IMR-90 (cell line): Measurements from ENCODE around the gene MAPK10. TPM values are rescaled to one million over a fixed set of nuclear protein-coding genes. Genes with fewer than 3 reads are reported as not detected.

Experiments used
- ATAC-seq: fragments of 200-7000 bp; cut with Tn5 transposase; 2 replicates; pipeline ENCODE4 v1.9.1; 2020; ENCODE audit warnings: low read depth, mild to moderate bottlenecking, moderate library complexity
- BruUV-seq: library from RNA; stranded (reverse); fragments of 400-500 nt; replicated peaks from 2 replicates; lab custom pipeline; 2021; lab: Mats Ljungman, UMichigan
- CTCF ChIA-PET: fragments of 300-600 bp; formaldehyde crosslinking; extraction: SDS; loops from one replicate; lab custom pipeline; 2021; ENCODE audit warnings: antibody characterized with exemption; lab: Yijun Ruan, JAX
- POLR2A ChIA-PET: fragments of 300-600 bp; sonication (Branson Sonifier 250); formaldehyde crosslinking; loops from one replicate; lab custom pipeline; 2022; ENCODE audit warnings: antibody characterized with exemption; ENCODE audit not compliant: unreplicated experiment; lab: Charles Lee
- DNase-seq: peaks from one replicate; pipeline ENCODE4 v3.0.0; 2013
- H2AFZ ChIP-seq: replicated peaks from 2 replicates; pipeline ENCODE3; 2013; ENCODE audit warnings: low read length, mild to moderate bottlenecking; ENCODE audit not compliant: poor library complexity
- H2AK5ac ChIP-seq: 2 replicates; pipeline ENCODE4 v1.6.1; 2013; ENCODE audit warnings: low read depth, low read length, inconsistent platforms
- H2AK9ac ChIP-seq: replicated peaks from 2 replicates; pipeline ENCODE3; 2013; ENCODE audit warnings: mild to moderate bottlenecking, low read depth, low read length, moderate library complexity; ENCODE audit not compliant: poor library complexity
- H2BK120ac ChIP-seq: 2 replicates; pipeline ENCODE4 v1.6.1; 2013; ENCODE audit warnings: low read depth, low read length, inconsistent platforms
- H2BK15ac ChIP-seq: 3 replicates; pipeline ENCODE4 v1.6.1; 2013; ENCODE audit warnings: low read depth, low read length, inconsistent platforms
- H2BK20ac ChIP-seq: 2 replicates; pipeline ENCODE4 v1.6.1; 2013; ENCODE audit warnings: low read depth, mild to moderate bottlenecking, inconsistent platforms, low read length, moderate library complexity
- H2BK5ac ChIP-seq: 2 replicates; pipeline ENCODE4 v1.6.1; 2013; ENCODE audit warnings: mild to moderate bottlenecking, low read depth, low read length, inconsistent platforms; ENCODE audit not compliant: poor library complexity, severe bottlenecking
- H3K14ac ChIP-seq: replicated peaks from 2 replicates; pipeline ENCODE4 v1.6.1; 2013; ENCODE audit warnings: low read depth, low read length, inconsistent platforms
- H3K18ac ChIP-seq: 2 replicates; pipeline ENCODE4 v1.6.1; 2013; ENCODE audit warnings: low read depth, low read length, control low read depth
- H3K23ac ChIP-seq: 2 replicates; pipeline ENCODE4 v1.6.1; 2013; ENCODE audit warnings: low read depth, low read length, inconsistent platforms
- H3K27ac ChIP-seq: 2 replicates; pipeline ENCODE4 v1.5.1; 2013; ENCODE audit warnings: mild to moderate bottlenecking, control low read depth, low read length; ENCODE audit not compliant: insufficient read depth
- H3K27me3 ChIP-seq: 2 replicates; pipeline ENCODE4 v1.6.1; 2013; ENCODE audit warnings: low read length; ENCODE audit not compliant: control insufficient read depth, insufficient read depth
- H3K36me3 ChIP-seq: 2 replicates; pipeline ENCODE4 v1.6.1; 2013; ENCODE audit warnings: low read length, mixed read lengths; ENCODE audit not compliant: control insufficient read depth, insufficient read depth
- H3K4ac ChIP-seq: 2 replicates; pipeline ENCODE4 v1.6.1; 2013; ENCODE audit warnings: low read depth, low read length, inconsistent platforms
- H3K4me1 ChIP-seq: 2 replicates; pipeline ENCODE4 v1.6.1; 2013; ENCODE audit warnings: low read length, mixed read lengths; ENCODE audit not compliant: control insufficient read depth, insufficient read depth
- H3K4me2 ChIP-seq: 2 replicates; pipeline ENCODE4 v1.6.1; 2013; ENCODE audit warnings: low read depth, mild to moderate bottlenecking, control low read depth, low read length, moderate library complexity
- H3K4me3 ChIP-seq: 2 replicates; pipeline ENCODE4 v1.5.1; 2013; ENCODE audit warnings: low read depth, mild to moderate bottlenecking, control low read depth, low read length, moderate library complexity; ENCODE audit not compliant: insufficient read depth
- H3K56ac ChIP-seq: 2 replicates; pipeline ENCODE4 v1.6.1; 2013; ENCODE audit warnings: low read length, inconsistent platforms; ENCODE audit not compliant: insufficient read depth; ENCODE audit errors: extremely low read depth
- H3K79me1 ChIP-seq, 2 experiments: 2 replicates each; pipeline ENCODE4 v1.6.1; 2013; ENCODE audit warnings: low read length in 2 of 2, inconsistent platforms in 1 of 2, low read depth in 1 of 2
- H3K9ac ChIP-seq: 2 replicates; pipeline ENCODE4 v1.6.1; 2013; ENCODE audit warnings: low read depth, low read length, control low read depth
- H3K9me1 ChIP-seq: 2 replicates; pipeline ENCODE4 v1.6.1; 2013; ENCODE audit warnings: low read length, inconsistent platforms; ENCODE audit not compliant: insufficient read depth
- H3K9me3 ChIP-seq: 2 replicates; pipeline ENCODE4 v1.6.1; 2013; ENCODE audit warnings: low read length; ENCODE audit not compliant: control insufficient read depth, insufficient read depth
- H4K20me1 ChIP-seq: 2 replicates; pipeline ENCODE4 v1.6.1; 2013; ENCODE audit warnings: low read length, inconsistent platforms; ENCODE audit not compliant: insufficient read depth
- H4K5ac ChIP-seq: 2 replicates; pipeline ENCODE4 v1.6.1; 2013; ENCODE audit warnings: mild to moderate bottlenecking, low read depth, low read length, control low read depth
- H4K8ac ChIP-seq, 2 experiments: 2 replicates each; pipeline ENCODE4 v1.6.1; 2013; ENCODE audit warnings: low read depth in 2 of 2, low read length in 2 of 2, control low read depth in 1 of 2, inconsistent platforms in 1 of 2
- H4K91ac ChIP-seq: 2 replicates; pipeline ENCODE4 v1.6.1; 2013; ENCODE audit warnings: low read depth, low read length, inconsistent platforms; ENCODE audit not compliant: insufficient read depth
- BHLHE40 ChIP-seq: fragments of 150-350 bp; IDR thresholded peaks from 2 replicates; pipeline ENCODE4 v1.6.1; 2016; ENCODE audit warnings: mild to moderate bottlenecking, low read depth, low read length
- CTCF ChIP-seq: conservative IDR thresholded peaks from 2 replicates; pipeline ENCODE4 v1.5.1; 2012; ENCODE audit warnings: mild to moderate bottlenecking, low read depth, low read length, improper control_type of control experiment
- FOS ChIP-seq: fragments of 150-350 bp; IDR thresholded peaks from 2 replicates; pipeline ENCODE4 v1.6.1; 2016; ENCODE audit warnings: low read depth, low read length
- POLR2A ChIP-seq: IDR thresholded peaks from 2 replicates; pipeline ENCODE4 v1.6.1; 2012; ENCODE audit warnings: mild to moderate bottlenecking, low read depth, low read length
- SMC3 ChIP-seq: fragments of 150-350 bp; IDR thresholded peaks from 2 replicates; pipeline ENCODE4 v1.6.1; 2016; ENCODE audit warnings: low read depth, mild to moderate bottlenecking, antibody characterized with exemption, low read length, moderate library complexity
- WGBS, 2 experiments: methylation state at CpG; one replicate each; pipeline versions ENCODE4 v1.1.5 to v1.1.7; 2013; ENCODE audit warnings: missing lambda C conversion rate in 2 of 2; ENCODE audit not compliant: insufficient read length in 1 of 2; ENCODE audit errors: extremely low coverage in 2 of 2; 5-methylcytosine and 5-hydroxymethylcytosine counted together
- dilution Hi-C: fragments of 300-500 bp; cut with HindIII; formaldehyde crosslinking; loops from one replicate; pipeline ENCODE4 v1.14.3; 2018; ENCODE audit warnings: low sequenced_read_pairs; ENCODE audit not compliant: unreplicated experiment
- in situ Hi-C: fragments of 300-500 bp; cut with MboI; formaldehyde crosslinking; loops from 3 replicates; pipeline ENCODE4 v1.14.3; 2019; ENCODE audit warnings: low sequenced_read_pairs, inconsistent platforms, mixed read lengths
- intact Hi-C: fragments of 100-400 bp; cut with micrococcal nuclease; formaldehyde crosslinking; loops from 2 replicates; pipeline ENCODE4 v1.10.0; 2022
- polyA plus RNA-seq, 3 experiments: library from polyadenylated mRNA; depleted of rRNA; stranded (reverse); fragments of >200 nt; gene quantifications; 2 replicates each; pipeline ENCODE4 v1.2.3, GENCODE V29; 2012; ENCODE audit warnings: low replicate concordance in 1 of 3
- total RNA-seq: library from RNA; depleted of rRNA; stranded (reverse); fragments of >200 nt; gene quantifications from 2 replicates; pipeline ENCODE4 v1.2.3, GENCODE V29; 2012

The MAPK10 gene
- total and polyA plus RNA-seq, 2 of the 4 experiments (the other 2 are of a cell fraction), result 2.8 to 6.5 TPM

- no peaks in the 10 kb centered on the region; a peak in 1 of 4 replicates for H3K79me1 ChIP-seq
- in situ Hi-C loops, result no loop called here
Measured at GRCh38 chr4:86356425-86357210, 3.2 kb downstream of the MAPK10 start.

More at GRCh38 chr4:86356425-86357210, 3.2 kb downstream of the MAPK10 start:
- ChIA-PET POLR2A (no interaction called here), CTCF (no interaction called here)
- Histone ChIP-seq H2AK9ac (no peak overlapping the region), H3K4me2 (no peak overlapping the region), H3K14ac (no peak overlapping the region), H3K23ac (no peak overlapping the region), H2AK5ac (no peak overlapping the region), H3K9ac (no peak overlapping the region), H2BK5ac (no peak overlapping the region), H2BK120ac (no peak overlapping the region), H3K4ac (no peak overlapping the region), H2AFZ (no peak overlapping the region), H3K27me3 (no peaks in the 10 kb centered on the region), H4K8ac (no peak overlapping the region), H4K5ac (no peak overlapping the region), H4K91ac (no peak overlapping the region), H3K18ac (no peak overlapping the region), H3K9me1 (no peaks in the 10 kb centered on the region; the same call in 1 of the 2 replicates), H3K9me3 (no peaks in the 10 kb centered on the region), H3K27ac (no peak overlapping the region), H4K20me1 (no peaks in the 10 kb centered on the region), H3K56ac (no peak overlapping the region), H3K36me3 (no peaks in the 10 kb centered on the region), H3K4me1 (peaks cover 2% of the 10 kb centered on the region; the same call in 1 of the 2 replicates), H2BK15ac (no peak overlapping the region), H3K4me3 (no peak overlapping the region), H2BK20ac (no peak overlapping the region)
- WGBS, 2 experiments, result no CpG with 5 or more reads among the region's 4 CpGs
- BruUV-seq, result no TSS peak
- intact Hi-C loops, result no loop called here
- DNase-seq (no peak), ATAC-seq (no peak)
- TF ChIP-seq POLR2A (no peak), FOS (no peak), SMC3 (no peak), BHLHE40 (no peak), CTCF (no peak)
- dilution Hi-C loops, result no loop called here
